Uterus (tissue), 4 donors: Measurements from ENCODE around the gene EEF2K. TPM values are rescaled to one million over a fixed set of nuclear protein-coding genes. Genes with fewer than 3 reads are reported as not detected.

Source experiments
- DNase-seq, 2 donors: peaks; one replicate each; pipeline ENCODE4 v3.0.0-alpha.2; 2019 to 2020
- H3K27ac ChIP-seq, 2 donors: fragments of 200-600 bp; sonication (generic); 1 replicate in 1 of 2; 2 replicates in 1 of 2; pipeline ENCODE4 v1.5.1; 2016 to 2018
- H3K27me3 ChIP-seq, 2 donors: fragments of 200-600 bp; sonication (generic); one replicate each; pipeline ENCODE4 v1.5.1; 2018 to 2019; ENCODE audit warnings: control low read depth in 1 of 2
- H3K36me3 ChIP-seq, 2 donors: fragments of 200-600 bp; sonication (generic); one replicate each; pipeline ENCODE4 v1.5.1; 2019; ENCODE audit warnings: control low read depth in 1 of 2
- H3K4me1 ChIP-seq, 2 donors: fragments of 200-600 bp; sonication (generic); one replicate each; pipeline ENCODE4 v1.5.1; 2018 to 2019; ENCODE audit warnings: control low read depth in 1 of 2
- H3K4me3 ChIP-seq, 2 donors: fragments of 200-600 bp; sonication (generic); 1 replicate in 1 of 2; 2 replicates in 1 of 2; pipeline ENCODE4 v1.5.1; 2018 to 2019; ENCODE audit warnings: mild to moderate bottlenecking in 1 of 2
- H3K9me3 ChIP-seq, 2 donors: fragments of 200-600 bp; sonication (generic); one replicate each; pipeline ENCODE4 v1.5.1; 2019; ENCODE audit warnings: control low read depth in 1 of 2
- POLR2A ChIP-seq, 2 donors: fragments of 450-650 bp; IDR thresholded peaks; one replicate each; pipeline ENCODE4 v1.6.1; 2016; ENCODE audit warnings: antibody characterized with exemption in 2 of 2, mild to moderate bottlenecking in 1 of 2, moderate library complexity in 1 of 2
- intact Hi-C: fragments of 100-400 bp; cut with DNase I; formaldehyde crosslinking; loops from one replicate; pipeline ENCODE4 v1.15.1; 2023; ENCODE audit warnings: low total_unique reads
- total RNA-seq, 4 donors: library from RNA; depleted of rRNA in 3 of 4; stranded (reverse); fragments of >200 nt in 3 of 4; gene quantifications; one replicate each; pipeline versions ENCODE4 v1.1.0 to v1.2.4, GENCODE V29; 2014 to 2023
- TF ChIP-seq, protein P1 (sequence below), 4 experiments: fragments of 200-600 bp in 2 of 4; fragments of 450-650 bp in 2 of 4; sonication (generic) in 2 of 4; IDR thresholded peaks; one replicate each; pipeline ENCODE4 v1.5.1; 2016 to 2019; ENCODE audit warnings: antibody characterized with exemption in 4 of 4, mild to moderate bottlenecking in 2 of 4, moderate library complexity in 1 of 4
- donor health status: DM: yes; HTN: yes; CAD: no.

Gene EEF2K
- total RNA-seq, 4 donors from 2014 or later, result 17.4 to 82.0 (median 35.5) TPM

DNA sequence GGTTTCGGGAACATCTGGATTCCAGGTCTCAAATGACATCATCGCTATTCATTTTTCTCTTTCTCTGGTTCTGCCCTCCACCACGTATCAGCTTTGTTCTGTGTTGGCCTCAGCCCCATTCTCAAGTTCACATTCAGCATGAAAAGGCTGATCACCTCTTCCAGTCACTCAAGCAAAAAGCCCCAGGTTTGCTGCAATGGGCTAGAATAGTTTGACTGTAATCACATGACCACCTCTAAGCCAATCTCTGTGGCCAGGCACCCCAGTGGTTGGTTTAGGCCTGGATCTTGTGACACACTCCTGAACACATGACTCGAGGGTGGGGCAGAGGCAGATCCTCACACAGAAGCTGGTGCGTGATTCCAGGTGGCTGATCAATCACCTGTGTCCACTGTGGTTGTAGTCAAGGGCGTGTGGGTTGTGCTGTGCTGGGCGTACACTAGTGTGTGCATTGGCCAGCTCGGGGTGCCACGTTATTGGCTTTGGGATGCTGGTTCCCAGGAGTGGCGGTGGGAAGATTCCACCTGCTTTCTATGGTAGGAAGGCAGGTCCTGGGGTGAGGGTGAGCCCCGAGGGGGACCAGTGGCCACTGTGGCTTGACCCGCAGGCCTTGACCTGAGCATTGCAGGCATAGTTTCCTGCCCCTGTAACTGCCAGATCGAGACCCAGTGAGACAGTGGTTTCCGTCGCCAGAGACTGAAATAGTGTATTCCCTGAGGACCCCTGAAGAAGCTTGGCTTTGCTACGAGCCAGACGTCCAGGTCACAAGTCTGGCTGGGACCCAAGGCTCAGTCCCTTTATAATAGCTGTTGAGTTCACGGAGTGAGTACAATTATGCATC, 12.0 kb downstream of the EEF2K start:
- peaks cover 0 to under 1% of the 10 kb centered on the region in 2 donors for H3K4me1 ChIP-seq
- H3K27ac ChIP-seq, result peak overlapping the region; percentile 51 to 65
- H3K36me3 ChIP-seq, result no peaks in the 10 kb centered on the region
- peak; percentile 62 to 64 for DNase-seq
- H3K4me3 ChIP-seq, result no peak overlapping the region
- intact Hi-C loops, result no loop called here
- TF ChIP-seq, protein P1, sequence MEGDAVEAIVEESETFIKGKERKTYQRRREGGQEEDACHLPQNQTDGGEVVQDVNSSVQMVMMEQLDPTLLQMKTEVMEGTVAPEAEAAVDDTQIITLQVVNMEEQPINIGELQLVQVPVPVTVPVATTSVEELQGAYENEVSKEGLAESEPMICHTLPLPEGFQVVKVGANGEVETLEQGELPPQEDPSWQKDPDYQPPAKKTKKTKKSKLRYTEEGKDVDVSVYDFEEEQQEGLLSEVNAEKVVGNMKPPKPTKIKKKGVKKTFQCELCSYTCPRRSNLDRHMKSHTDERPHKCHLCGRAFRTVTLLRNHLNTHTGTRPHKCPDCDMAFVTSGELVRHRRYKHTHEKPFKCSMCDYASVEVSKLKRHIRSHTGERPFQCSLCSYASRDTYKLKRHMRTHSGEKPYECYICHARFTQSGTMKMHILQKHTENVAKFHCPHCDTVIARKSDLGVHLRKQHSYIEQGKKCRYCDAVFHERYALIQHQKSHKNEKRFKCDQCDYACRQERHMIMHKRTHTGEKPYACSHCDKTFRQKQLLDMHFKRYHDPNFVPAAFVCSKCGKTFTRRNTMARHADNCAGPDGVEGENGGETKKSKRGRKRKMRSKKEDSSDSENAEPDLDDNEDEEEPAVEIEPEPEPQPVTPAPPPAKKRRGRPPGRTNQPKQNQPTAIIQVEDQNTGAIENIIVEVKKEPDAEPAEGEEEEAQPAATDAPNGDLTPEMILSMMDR (IDR thresholded peaks at IDR 0.05), result no peak
- no peak for TF ChIP-seq POLR2A (IDR thresholded peaks at IDR 0.05)
- no peaks in the 10 kb centered on the region for H3K27me3 ChIP-seq
- no peaks in the 10 kb centered on the region for H3K9me3 ChIP-seq

DNA sequence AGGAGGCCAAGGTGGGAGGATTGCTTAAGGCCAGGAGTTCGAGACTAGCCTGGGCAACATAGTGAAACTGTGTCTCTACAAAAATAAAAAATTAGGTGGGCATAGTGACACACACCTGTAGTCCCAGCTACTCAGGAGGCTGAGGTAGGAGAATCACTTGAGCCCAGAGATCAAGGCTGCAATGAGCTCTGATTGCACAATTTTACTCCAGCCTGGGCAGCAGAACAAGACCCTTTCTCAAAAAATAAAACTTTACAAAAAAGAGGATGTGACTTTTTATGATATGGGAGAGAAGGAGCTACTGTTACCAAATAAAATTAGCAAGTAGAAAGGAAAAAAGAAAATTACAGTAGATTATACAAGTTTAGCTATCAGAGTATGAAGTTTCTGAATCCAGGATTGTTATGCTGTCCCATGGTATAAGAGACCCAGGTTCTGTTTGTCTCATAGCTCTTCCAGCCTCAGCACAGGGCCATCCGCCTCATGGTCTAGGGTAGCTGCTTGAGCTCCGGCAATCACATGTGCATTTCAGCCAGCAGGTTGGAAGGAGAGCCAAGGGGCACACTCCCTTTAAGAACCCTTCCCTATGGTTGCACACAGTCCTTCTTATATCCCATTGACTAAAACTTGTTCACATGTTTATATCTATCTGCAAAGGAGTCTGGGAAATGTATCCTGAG, 13.5 kb downstream of the EEF2K start:
- no peak for DNase-seq
- TF ChIP-seq, protein P1 (IDR thresholded peaks at IDR 0.05), result no peak
- TF ChIP-seq POLR2A (IDR thresholded peaks at IDR 0.05), result no peak
- Histone ChIP-seq H3K4me1 (no peaks in the 10 kb centered on the region), H3K27me3 (no peaks in the 10 kb centered on the region), H3K4me3 (no peak overlapping the region), H3K27ac (peak overlapping the region; percentile 51 to 65), H3K9me3 (no peaks in the 10 kb centered on the region), H3K36me3 (no peaks in the 10 kb centered on the region)
- intact Hi-C loops, result no loop called here

DNA sequence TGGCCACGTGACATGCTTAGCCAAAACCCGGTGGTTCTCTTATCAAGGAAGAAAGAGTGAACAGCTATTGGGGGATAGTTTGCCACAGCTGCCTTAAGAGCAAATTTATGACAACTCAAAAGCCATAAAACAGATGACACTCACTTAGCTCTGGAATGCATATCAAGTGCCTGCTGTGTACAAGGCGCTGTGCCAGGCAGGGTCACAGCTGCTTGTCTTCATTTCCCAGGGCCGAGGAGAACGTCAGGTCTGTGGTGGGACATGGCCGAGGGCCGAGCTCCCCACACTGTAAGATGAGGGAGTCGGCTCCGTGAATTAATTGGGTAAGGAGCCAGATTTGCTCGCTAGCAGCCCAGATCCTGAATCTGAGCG, 14.0 kb downstream of the EEF2K start:
- TF ChIP-seq POLR2A (IDR thresholded peaks at IDR 0.05), result no peak
- TF ChIP-seq, protein P1 (IDR thresholded peaks at IDR 0.05), result no peak
- H3K4me1 ChIP-seq, result no peaks in the 10 kb centered on the region
- peak; percentile 75 to 78 for DNase-seq
- no peaks in the 10 kb centered on the region for H3K9me3 ChIP-seq
- no peak overlapping the region for H3K4me3 ChIP-seq
- peak overlapping the region; percentile 51 to 65 for H3K27ac ChIP-seq
- intact Hi-C loops, result no loop called here
- no peaks in the 10 kb centered on the region for H3K27me3 ChIP-seq
- no peaks in the 10 kb centered on the region for H3K36me3 ChIP-seq

DNA sequence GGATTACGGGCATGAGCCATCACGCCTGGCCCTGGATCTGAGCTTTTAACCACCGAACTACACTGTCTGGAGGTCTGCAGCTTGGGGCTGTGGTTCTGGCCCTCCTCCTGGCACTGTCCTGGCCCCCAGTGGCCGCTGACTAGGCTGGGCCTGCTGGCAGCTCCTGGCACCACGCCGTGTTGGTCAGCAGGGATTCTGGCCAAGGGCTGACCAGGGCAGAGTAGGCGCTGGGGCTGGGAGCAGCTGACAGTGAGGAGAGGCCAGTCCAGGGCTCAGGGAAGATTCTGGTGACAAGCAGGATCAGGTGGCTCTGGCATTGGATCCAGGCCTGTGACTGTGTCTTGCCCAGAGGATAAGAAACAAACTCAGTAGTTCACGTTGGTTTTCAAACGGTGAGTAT, 14.6 kb downstream of the EEF2K start:
- intact Hi-C loops, result no loop called here
- Histone ChIP-seq H3K4me3 (no peak overlapping the region), H3K27me3 (no peaks in the 10 kb centered on the region), H3K36me3 (no peaks in the 10 kb centered on the region), H3K4me1 (no peaks in the 10 kb centered on the region), H3K27ac (peak overlapping the region; percentile 51 to 65), H3K9me3 (no peaks in the 10 kb centered on the region)
- DNase-seq, result peak in 1 of 2 donors; percentile 43
- TF ChIP-seq, protein P1 (IDR thresholded peaks at IDR 0.05), result no peak
- TF ChIP-seq POLR2A (IDR thresholded peaks at IDR 0.05), result no peak

DNA sequence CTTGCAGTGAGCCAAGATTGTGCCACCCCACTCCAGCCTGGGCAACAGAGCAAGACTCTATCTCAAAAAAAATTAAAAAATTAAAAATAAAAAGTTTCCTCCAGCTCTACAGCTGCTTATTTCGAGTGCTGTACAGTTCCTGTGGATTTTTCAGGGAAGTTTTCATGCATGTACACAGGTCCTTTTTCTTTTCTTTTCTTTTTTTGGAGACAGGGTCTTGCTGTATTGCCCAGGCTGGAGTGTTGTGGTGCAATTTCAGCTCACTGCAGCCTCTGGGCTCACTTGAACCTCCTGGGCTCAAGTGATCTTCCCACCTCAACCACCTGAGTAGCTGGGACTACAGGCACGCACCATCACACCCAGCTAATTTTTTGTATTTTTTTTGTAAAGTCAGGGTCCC, 15.9 kb downstream of the EEF2K start:
- H3K27me3 ChIP-seq, result no peaks in the 10 kb centered on the region
- no peak overlapping the region for H3K27ac ChIP-seq
- DNase-seq, result no peak
- intact Hi-C loops, result no loop called here
- no peak for TF ChIP-seq POLR2A (IDR thresholded peaks at IDR 0.05)
- TF ChIP-seq, protein P1 (IDR thresholded peaks at IDR 0.05), result no peak
- H3K9me3 ChIP-seq, result no peaks in the 10 kb centered on the region
- no peaks in the 10 kb centered on the region for H3K4me1 ChIP-seq
- H3K4me3 ChIP-seq, result no peak overlapping the region
- no peaks in the 10 kb centered on the region for H3K36me3 ChIP-seq
